ENCODE measurements around the gene HEBP2.
"Not testable (repeated sequence)": the region's sequence is repeated elsewhere in the genome, so short reads cannot be mapped to it uniquely, and the experiment has no call there.

The HEBP2 gene

GRCh38 chr6:138424004-138424904, 20.2 kb downstream of the HEBP2 start:
- DNase-seq, result no peak

DNA sequence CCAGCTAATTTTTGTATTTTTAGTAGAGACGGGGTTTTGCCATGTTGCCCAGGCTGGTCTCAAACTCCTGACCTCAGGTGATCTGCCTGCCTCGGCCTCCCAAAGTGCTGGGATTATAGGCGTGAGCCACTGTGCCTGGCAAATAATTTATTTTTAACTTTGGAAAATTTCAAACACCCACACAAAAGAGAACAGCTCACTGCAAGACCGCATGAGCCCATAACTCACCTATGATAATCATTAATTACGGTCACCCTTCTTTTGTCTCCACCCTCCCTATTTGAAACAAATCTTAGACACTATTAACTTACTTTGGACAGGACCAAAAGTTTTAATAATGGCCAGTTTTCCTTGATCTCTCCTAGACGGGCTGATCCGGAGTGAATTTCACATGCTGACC, 21.2 kb downstream of the HEBP2 start:
- DNase-seq, result not testable (repeated sequence)

- DNase-seq, result no peak
Observed at GRCh38 chr6:138426500-138427123, 22.6 kb downstream of the HEBP2 start.

- DNase-seq, result no peak
Observed at GRCh38 chr6:138427701-138428100, 23.7 kb downstream of the HEBP2 start.

GRCh38 chr6:138428944-138429598, 25.0 kb downstream of the HEBP2 start:
- no peak for DNase-seq

DNA sequence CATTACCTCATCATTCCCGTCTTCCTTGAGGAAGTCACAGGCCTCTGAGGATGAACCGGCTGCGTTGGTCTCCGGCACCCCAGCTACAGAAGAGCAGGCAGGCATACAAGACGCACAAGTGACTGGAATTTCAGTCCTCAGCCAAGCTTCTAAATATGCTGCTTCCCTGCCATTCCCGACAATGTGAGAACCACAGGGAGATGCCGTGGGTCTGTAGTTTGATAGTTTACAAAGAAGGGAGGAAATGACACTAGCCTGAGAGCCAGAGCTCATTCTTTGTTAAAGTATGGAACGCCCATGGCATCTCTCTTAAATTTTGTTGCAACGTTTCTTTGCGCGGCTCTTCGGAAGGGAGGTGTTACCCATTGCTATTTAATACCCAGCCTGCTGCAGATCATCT, 25.7 kb downstream of the HEBP2 start:
- no peak for DNase-seq

DNA sequence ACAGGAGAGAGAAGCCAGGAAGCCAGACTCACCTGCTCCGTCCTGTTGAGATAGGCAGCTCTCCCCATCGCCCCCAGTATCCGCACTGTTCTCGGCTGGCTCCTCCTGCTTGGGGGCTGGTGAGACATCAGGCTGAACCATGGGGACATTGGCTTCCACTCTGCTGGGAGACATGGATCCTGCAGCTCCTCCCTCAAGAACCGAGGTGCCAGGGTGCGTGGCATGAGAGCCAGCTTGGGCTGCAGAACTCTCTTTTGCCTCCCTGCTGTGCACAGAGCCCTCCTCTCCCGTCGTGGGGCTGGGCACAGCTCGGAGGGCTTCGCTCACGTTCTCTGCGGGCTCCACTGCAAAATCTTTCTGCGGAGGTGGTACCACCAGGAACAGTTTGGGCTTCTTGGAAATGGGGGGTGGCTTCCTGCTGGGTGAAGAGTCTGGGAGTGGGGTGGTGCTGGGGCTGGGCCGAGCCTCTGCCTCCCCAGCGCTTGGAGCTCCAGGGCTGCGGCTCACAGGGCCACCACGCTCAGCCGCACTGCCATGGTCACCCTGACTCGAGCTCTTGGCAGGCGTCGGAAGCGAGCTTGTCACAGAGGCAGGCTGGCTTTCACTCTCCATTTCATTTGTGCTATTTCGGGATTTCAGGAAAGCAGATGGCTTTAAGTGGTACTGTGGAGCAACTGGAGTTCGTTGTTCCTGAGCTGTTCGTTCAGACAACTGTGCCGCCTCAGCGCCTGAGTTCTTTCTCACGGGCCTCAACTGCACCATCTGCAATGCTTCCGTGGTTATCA, 26.5 kb downstream of the HEBP2 start:
- no peak for DNase-seq

- no peak for DNase-seq
Observed at GRCh38 chr6:138431256-138432062, 27.4 kb downstream of the HEBP2 start.

DNA sequence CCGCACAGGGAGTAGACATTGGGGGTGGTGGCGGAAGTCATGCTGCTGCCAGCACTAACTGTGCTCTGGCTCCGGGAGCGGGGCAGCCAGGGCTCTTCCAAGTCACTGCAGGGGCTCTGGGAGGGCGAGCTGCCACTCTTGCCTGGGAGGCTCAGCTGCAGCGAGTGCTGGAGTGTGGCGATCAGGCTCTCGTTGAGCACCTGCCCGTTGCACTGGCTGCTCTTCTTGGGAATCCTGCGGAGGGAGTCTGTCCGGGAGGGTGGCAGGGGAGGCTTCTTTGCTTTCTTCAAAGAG, 28.0 kb downstream of the HEBP2 start:
- no peak for DNase-seq

DNA sequence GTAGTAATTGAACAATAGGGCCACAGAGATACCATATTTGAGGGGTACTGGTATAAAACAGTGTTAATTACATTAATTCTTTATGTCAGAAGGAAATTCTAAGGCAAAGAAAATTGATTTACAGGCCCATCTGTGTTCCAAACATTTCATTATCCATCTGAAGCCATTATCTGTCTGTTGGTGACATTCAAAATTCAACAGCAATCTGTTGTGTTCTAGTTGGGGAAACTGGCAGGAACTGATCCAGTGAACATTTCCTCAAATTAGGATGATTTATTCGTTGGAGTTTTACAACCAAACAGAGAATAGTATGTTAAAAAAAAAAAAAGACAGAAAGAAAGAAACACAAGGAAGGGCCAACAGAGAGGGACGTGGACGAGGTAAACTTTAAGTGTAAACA, 30.1 kb downstream of the HEBP2 start:
- DNase-seq, result no peak

- no peak for DNase-seq
Observed at GRCh38 chr6:138434925-138435324, 30.9 kb downstream of the HEBP2 start.

DNA sequence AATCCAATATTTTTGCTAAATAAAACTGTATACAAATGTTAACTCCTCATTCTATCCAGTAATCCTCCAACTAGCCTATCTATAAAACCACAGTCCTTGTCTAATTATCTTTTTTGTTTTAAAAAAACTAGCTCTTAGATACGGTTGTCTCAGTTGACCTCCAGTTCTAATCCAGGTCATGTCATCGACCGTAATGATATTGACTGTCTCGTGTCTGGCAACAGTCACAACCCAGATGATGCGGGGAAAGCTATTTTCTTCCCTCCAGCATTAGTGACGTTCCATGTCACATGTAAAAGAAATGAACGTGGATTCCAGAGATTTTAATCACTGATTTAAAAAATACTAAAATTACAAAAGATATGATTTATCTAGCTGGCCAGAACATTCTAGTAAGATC, 35.5 kb downstream of the HEBP2 start:
- DNase-seq, result no peak

- DNase-seq, result no peak
Observed at GRCh38 chr6:138440296-138440695, 36.3 kb downstream of the HEBP2 start.

GRCh38 chr6:138440758-138441357, 36.8 kb downstream of the HEBP2 start:
- DNase-seq, result no peak

- DNase-seq, result no peak
Observed at GRCh38 chr6:138441965-138442364, 37.9 kb downstream of the HEBP2 start.

DNA sequence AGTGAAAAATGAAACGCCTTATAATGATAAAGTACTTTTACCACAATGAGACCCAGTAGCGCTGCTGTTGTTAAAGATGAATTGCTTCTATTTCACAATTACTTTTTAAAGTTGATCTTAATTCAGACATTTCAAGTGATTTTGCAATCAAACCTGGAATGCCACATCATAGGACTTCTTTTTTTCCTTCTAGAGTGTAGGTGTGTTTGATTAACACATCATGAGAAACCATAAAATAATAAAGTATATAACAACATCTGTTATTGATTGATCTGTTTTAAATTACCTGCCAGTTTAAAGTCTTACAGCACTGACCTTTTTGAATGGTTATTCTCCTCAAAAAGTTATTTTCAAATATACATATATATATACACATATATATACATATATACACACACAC, 38.6 kb downstream of the HEBP2 start:
- DNase-seq, result no peak

- no peak for DNase-seq
Observed at GRCh38 chr6:138443979-138444378, 40.0 kb downstream of the HEBP2 start.

DNA sequence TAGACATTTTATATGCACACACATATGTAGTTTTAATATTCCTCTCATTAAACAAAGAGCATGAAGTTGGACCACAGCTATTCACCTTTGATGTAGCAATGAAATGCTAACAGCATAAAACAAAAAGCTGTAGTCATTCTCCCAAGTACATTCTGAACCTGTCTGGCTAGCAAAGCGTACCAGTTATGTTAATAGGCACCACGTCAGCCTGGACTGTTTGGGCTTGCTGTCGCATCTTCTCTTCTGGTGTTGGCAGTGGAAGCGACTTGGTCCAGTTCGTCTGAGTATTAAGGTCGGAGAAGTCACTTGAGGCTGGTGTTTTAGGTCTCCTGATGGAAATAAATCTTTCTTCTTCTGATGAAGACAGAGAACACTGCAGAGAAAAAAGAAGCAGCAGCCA, 42.8 kb downstream of the HEBP2 start:
- DNase-seq, result no peak

DNA sequence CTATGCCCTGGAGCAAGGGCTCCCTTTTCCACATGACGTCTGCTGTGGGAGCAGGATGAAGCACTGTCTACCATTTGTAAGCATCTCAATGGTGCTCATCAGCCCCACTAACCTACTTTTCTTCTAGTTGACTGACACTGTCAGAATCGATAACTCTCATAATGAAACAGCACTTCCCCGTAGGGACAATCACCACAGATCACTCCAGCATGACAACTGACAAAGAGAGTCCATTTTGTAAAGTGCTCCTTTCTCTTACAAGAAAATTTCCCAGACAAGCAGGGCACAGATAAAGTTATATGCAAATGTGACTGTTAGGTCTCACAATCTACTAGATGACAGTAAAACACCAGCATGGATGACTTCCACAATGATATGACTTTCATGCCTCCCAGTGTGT, 46.4 kb downstream of the HEBP2 start:
- DNase-seq, result no peak

DNA sequence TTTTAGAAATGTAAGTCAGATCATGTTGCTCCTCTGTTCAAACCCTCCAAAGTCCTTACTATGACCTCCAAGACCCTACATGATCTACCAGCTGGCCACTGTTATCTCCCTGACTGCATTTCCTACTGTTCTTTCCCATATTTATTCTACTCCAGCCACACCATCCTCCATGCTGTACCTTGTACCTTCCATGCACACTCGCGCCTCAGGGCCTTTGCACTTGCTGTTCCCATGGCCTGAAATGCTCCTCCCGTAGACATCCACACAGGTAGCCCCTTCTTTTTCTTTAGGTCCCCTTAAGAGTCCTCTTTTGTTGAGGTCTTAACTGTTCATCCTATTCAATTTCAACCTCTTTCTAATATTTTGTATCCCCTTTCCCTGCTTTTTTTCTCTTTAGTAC, 47.0 kb downstream of the HEBP2 start:
- no peak for DNase-seq

- no peak for DNase-seq
Observed at GRCh38 chr6:138454981-138455706, 51.1 kb downstream of the HEBP2 start.

Measured in NCI-H510A (cell line).